ACC112 (cell line): ENCODE data around the gene JAG2.
A peak's percentile ranks its signal among the peaks of the same experiment; 100 is the strongest.

ENCODE experiments used
- H2AFZ ChIP-seq: fragments of 200-600 bp; sonication (generic); one replicate; pipeline ENCODE4 v1.6.0; 2017; ENCODE audit warnings: antibody characterized with exemption, low read length; ENCODE audit not compliant: unreplicated experiment
- H3K27ac ChIP-seq: fragments of 200-600 bp; sonication (generic); 2 replicates; pipeline ENCODE4 v1.5.1; 2014; ENCODE audit warnings: low read depth, mild to moderate bottlenecking, antibody characterized with exemption, low read length, moderate library complexity
- H3K27me3 ChIP-seq: fragments of 200-600 bp; sonication (generic); 2 replicates; pipeline ENCODE4 v1.6.1; 2014; ENCODE audit warnings: mild to moderate bottlenecking, antibody characterized with exemption, low read length, moderate library complexity, mixed read lengths; ENCODE audit not compliant: insufficient read depth
- H3K36me3 ChIP-seq: fragments of 200-600 bp; sonication (generic); 2 replicates; pipeline ENCODE4 v1.6.1; 2016; ENCODE audit warnings: mild to moderate bottlenecking, antibody characterized with exemption, low read length, moderate library complexity, mixed read lengths; ENCODE audit not compliant: insufficient read depth
- H3K4me1 ChIP-seq: fragments of 200-600 bp; sonication (generic); one replicate; pipeline ENCODE4 v1.6.1; 2016; ENCODE audit warnings: low read length, mixed read lengths; ENCODE audit not compliant: insufficient read depth, unreplicated experiment, control insufficient read depth
- H3K4me3 ChIP-seq: fragments of 200-600 bp; sonication (generic); 2 replicates; pipeline ENCODE4 v1.5.1; 2014; ENCODE audit warnings: mild to moderate bottlenecking, low read depth, low read length
- H3K79me2 ChIP-seq: fragments of 200-600 bp; sonication (generic); one replicate; pipeline ENCODE4 v1.6.0; 2016; ENCODE audit warnings: low read length; ENCODE audit not compliant: control insufficient read depth, unreplicated experiment, insufficient read depth

JAG2 gene

DNA sequence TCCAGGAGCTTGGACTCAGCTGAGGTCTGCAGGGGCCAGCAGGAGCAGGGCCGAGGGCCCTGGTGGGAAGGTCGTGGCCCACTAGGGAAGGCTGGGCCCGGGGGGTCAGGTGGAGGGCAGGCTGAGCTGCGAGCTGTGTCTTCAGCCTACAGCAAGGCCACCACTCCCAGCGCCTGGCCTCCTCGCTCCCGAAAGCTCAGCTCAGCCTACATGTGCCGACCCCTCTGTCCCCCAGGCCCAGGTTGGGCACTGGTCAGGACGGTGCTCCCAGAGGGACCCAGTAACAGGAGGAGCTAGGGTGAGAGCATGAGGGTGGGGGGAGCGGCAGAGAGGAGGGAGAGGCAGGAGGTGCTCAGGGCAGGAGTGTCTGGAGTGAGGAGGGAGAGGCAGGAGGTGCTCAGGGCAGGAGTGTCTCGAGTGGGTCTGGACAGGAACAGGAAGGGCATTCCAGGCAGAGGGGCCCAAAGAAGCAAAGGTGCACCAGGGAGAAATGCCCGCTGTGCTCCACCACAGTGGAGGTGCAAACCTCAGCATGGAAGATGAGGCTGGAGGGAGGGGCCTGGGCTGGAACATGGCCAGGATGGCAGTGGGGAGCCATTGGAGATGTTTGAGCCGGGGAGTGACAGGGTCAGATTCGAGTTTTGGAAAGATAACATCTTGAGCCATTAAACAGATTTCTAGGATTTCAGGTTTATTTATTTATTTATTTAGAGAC is 74.2 kb downstream of the JAG2 start:
- H3K4me1 ChIP-seq = peaks cover 34% of the 10 kb centered on the region
- H3K27me3 ChIP-seq = peaks cover under 1% of the 10 kb centered on the region; the same call in 1 of the 2 replicates
- no peak overlapping the region for H2AFZ ChIP-seq
- H3K36me3 ChIP-seq = no peaks in the 10 kb centered on the region
- H3K4me3 ChIP-seq = peak overlapping the region; percentile 97
- H3K79me2 ChIP-seq = no peaks in the 10 kb centered on the region
- no peak overlapping the region for H3K27ac ChIP-seq

DNA sequence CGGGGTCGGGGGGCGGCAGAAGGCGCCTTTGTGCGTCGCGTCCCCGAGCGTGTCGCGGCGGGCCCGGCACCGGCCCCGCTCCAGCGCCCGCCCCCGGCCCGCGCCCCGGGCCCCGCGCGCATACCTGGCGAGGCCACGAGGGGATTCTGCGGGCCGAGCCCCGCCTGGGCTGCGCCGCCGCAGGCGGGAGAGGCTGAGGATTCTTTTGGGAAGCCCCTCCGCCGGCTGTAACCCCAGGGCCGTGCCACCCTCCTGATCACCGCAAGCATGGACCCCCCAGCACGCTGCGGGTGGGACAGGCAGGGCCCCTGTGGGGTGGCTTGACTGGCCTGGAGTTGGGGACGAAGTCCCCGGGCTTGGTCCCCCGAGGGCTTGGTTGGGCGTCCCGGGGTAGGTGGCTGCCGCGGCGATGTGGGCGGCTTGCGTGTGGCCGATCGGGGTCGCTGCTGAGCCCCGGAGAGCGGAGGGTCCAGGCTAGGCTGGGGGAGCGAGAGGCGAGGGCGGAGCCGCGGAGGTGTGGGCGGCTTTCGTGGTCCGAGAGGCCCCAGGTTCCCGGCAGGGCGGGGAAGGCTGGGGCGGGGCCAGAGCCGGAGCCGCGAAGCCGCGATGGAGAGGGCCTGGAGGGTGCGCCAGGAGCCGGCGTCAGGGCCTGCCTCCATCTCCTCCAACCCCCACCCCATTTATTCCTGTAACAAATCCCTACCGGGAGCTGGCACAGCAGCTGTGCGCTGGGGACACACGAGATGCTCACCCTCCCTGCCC is 75.0 kb downstream of the JAG2 start:
- Histone ChIP-seq H3K4me3 (peak overlapping the region; percentile 97), H3K36me3 (no peaks in the 10 kb centered on the region), H2AFZ (peak overlapping the region; percentile 100), H3K27ac (peak overlapping the region; percentile 48; the same call in 1 of the 2 replicates), H3K27me3 (no peaks in the 10 kb centered on the region), H3K79me2 (no peaks in the 10 kb centered on the region), H3K4me1 (peaks cover 41% of the 10 kb centered on the region)

DNA sequence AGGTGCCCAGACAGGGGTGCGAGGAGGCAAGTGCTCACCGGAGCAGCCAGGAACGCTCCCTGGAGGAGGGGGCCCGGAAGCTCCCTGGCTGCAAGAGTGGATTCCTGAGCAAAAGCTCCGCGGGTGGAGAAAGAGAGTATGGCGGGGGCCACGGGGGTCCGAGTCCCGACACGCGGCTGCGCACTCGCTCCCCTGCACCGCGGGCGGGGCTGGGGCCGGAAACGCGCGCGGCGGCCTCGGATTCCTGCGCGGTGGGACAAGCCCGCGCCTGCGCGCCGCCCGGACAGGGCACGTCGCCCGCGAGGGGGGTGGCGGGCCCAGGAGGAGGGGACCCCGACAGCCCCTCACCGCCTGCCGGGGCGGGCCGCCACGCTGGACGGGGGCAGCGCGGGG is 75.5 kb downstream of the JAG2 start:
- H3K36me3 ChIP-seq = no peaks in the 10 kb centered on the region
- 0 out of 2 replicates have a peak overlapping the region, but pooled peaks have one; percentile 30 for H3K27ac ChIP-seq
- H3K4me1 ChIP-seq = peaks cover 47% of the 10 kb centered on the region
- H3K4me3 ChIP-seq = peak overlapping the region; percentile 97
- H3K79me2 ChIP-seq = no peaks in the 10 kb centered on the region
- H3K27me3 ChIP-seq = no peaks in the 10 kb centered on the region
- H2AFZ ChIP-seq = peak overlapping the region; percentile 100

DNA sequence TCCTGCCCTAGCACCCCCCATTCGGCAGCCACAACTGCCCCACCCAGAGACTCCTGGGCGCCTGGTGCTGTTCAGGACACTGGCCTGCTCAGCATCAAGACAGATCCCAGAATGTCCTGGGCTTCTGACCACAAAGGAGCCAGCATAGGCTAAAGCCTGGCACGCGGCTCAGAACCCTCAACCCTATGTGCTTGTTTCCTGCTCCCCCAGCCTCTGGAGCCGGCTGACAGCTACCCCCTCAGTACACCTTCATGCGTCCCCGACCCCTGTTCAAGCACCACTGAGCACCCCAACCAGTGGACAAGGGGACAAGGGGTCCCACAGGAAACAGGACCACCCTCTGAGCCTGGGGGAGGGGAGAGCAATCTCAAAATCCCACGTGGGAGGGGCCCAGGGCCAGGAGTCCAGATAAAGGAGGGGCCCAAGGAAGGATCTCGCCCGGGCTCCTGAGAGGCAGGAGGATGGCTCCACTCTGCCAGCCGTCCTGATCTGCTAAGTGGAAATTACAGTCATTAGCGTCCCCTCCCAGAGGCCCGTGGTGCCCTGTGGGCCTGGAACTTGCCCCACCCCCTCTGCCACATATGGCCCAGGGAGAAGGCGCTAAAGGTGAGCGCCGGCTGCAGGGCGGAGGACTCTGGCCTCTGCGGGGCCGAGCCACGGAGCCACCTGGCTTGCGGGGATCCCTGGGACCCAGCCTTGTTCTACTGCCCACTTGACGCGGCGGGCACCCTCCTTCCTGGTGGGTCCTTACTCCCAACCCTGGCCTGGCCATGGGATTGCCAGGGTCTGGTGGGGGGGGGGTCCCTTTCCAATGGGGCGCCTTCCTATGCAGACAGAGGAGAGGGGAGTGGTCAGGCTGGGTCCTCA is 76.2 kb downstream of the JAG2 start:
- H3K27ac ChIP-seq = peak overlapping the region; percentile 38
- H3K79me2 ChIP-seq = no peaks in the 10 kb centered on the region
- H2AFZ ChIP-seq = peak overlapping the region; percentile 100
- H3K27me3 ChIP-seq = no peaks in the 10 kb centered on the region
- peaks cover 50% of the 10 kb centered on the region for H3K4me1 ChIP-seq
- H3K36me3 ChIP-seq = no peaks in the 10 kb centered on the region
- H3K4me3 ChIP-seq = peak overlapping the region; percentile 97

DNA sequence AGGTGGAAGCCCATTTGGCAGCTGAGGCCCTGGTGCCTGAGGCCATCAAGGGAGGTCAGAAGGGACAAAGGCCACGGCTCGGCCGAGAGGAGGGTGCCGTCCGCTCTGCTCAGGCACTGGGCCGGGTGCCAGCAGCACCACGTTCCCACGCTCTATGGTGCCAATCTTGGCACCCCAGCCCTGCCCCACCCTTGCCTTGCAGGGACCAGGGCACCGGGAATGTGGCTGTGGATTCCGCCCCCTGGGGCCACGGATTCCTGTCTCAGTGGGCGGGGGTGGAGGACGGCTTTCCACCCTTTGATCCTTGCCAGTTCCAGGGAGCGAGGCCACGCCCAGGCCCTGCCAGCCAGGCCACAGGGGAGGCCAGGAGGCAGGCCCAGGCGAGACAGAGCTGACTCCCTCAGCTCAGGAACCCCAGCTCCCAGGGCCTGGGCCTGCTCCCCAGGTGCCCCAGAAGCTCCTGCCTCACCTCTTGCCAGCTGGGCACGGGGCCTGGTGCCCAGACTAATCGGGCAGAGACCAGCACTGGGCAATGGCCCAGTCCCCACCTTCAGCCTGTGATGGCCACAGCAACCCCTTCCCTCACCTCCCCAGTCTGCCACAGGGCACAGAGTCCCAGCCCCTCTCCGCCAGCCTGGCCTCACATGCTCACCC is 76.9 kb downstream of the JAG2 start:
- H3K36me3 ChIP-seq = no peaks in the 10 kb centered on the region
- peak overlapping the region; percentile 97 for H3K4me3 ChIP-seq
- peaks cover 50% of the 10 kb centered on the region for H3K4me1 ChIP-seq
- peak overlapping the region; percentile 38 for H3K27ac ChIP-seq
- H2AFZ ChIP-seq = no peak overlapping the region
- H3K27me3 ChIP-seq = no peaks in the 10 kb centered on the region
- H3K79me2 ChIP-seq = no peaks in the 10 kb centered on the region

DNA sequence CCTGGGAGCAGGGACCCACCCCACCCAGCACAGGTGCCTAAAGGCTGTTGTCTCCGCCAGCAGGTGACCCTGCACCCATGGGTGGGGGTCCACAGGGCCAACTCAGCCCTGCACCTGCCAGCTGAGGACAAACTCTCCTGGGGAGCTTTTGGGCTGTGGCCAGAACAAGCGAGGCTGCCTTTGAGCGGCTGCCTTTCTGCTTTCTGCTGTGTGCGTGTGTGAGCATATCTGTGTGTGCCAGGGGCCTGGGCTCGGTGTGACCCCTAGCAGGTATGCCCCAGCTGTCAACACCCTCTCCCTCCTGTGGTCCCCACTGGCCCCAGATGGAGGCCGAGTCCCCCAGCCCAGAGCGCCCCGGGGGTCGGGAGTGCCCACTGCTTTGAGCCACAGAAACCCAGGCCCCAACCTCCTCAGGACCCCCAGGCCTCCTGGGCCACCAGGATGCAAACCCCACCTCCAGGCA is 77.5 kb downstream of the JAG2 start:
- no peaks in the 10 kb centered on the region for H3K27me3 ChIP-seq
- H3K36me3 ChIP-seq = no peaks in the 10 kb centered on the region
- H3K4me3 ChIP-seq = no peak overlapping the region
- H3K79me2 ChIP-seq = no peaks in the 10 kb centered on the region
- H3K4me1 ChIP-seq = peaks cover 50% of the 10 kb centered on the region
- no peak overlapping the region for H2AFZ ChIP-seq
- no peak overlapping the region for H3K27ac ChIP-seq
